Measurements from ENCODE around the gene DOCK10. TPM values are rescaled to one million over a fixed set of nuclear protein-coding genes. Genes with fewer than 3 reads are reported as not detected.

The DOCK10 gene
- total RNA-seq, 1 experiment from 2014 or later: 2.9 TPM

GRCh38 chr2:225030203-225030602 is 12.1 kb downstream of the DOCK10 start:
- 0 out of 2 replicates have a peak overlapping the region, but pooled peaks have one; percentile 7 for H3K27ac Mint-ChIP-seq
- no peaks in the 10 kb centered on the region for H3K36me3 Mint-ChIP-seq
- CTCF ChIA-PET: no interaction called here
- ATAC-seq (no peak), DNase-seq (ENCODE audit: low spot score) (no peak)
- POLR2A ChIA-PET: no interaction called here
- H3K9me3 Mint-ChIP-seq: no peaks in the 10 kb centered on the region
- H3K4me3 Mint-ChIP-seq: no peak overlapping the region
- no peaks in the 10 kb centered on the region; the same call in 1 of the 2 replicates for H3K4me1 Mint-ChIP-seq
- no peak for TF ChIP-seq ZNF423 (CRISPR knock-in tag; IDR thresholded peaks at IDR 0.05)
- TF ChIP-seq RELA (CRISPR knock-in tag; IDR thresholded peaks at IDR 0.05; ENCODE audit: borderline replicate concordance): no peak
- no peak for TF ChIP-seq GRHL2 (CRISPR knock-in tag; IDR thresholded peaks at IDR 0.05; ENCODE audit: insufficient replicate concordance, severe bottlenecking)
- TF ChIP-seq HMGXB4 (CRISPR knock-in tag; IDR thresholded peaks at IDR 0.05): no peak
- no peak for TF ChIP-seq PRRX2 (CRISPR knock-in tag; IDR thresholded peaks at IDR 0.05)
- no peak for TF ChIP-seq ZNF263 (CRISPR knock-in tag; IDR thresholded peaks at IDR 0.05; ENCODE audit: low read depth)
- no peak for TF ChIP-seq NFATC4 (CRISPR knock-in tag; IDR thresholded peaks at IDR 0.05)
- TF ChIP-seq CREB1 (CRISPR knock-in tag; IDR thresholded peaks at IDR 0.05): no peak
- no peak for TF ChIP-seq SP1 (CRISPR knock-in tag; conservative IDR thresholded peaks at IDR 0.05)
- TF ChIP-seq OVOL2 (CRISPR knock-in tag; IDR thresholded peaks at IDR 0.05; ENCODE audit: borderline replicate concordance): no peak
- TF ChIP-seq AFF4 (CRISPR knock-in tag; IDR thresholded peaks at IDR 0.05; ENCODE audit: borderline replicate concordance): no peak
- no peak for TF ChIP-seq MLX (CRISPR knock-in tag; IDR thresholded peaks at IDR 0.05)
- no peaks in the 10 kb centered on the region; the same call in 1 of the 2 replicates for H3K27me3 Mint-ChIP-seq (ENCODE audit: low read depth)

GRCh38 chr2:225028572-225028971 is 13.7 kb downstream of the DOCK10 start:
- H3K4me1 Mint-ChIP-seq: no peaks in the 10 kb centered on the region; the same call in 1 of the 2 replicates
- no peak for TF ChIP-seq SMAD4 (CRISPR knock-in tag; IDR thresholded peaks at IDR 0.05)
- no peaks in the 10 kb centered on the region for H3K27me3 Mint-ChIP-seq (ENCODE audit: low read depth)
- DNase-seq (ENCODE audit: low spot score): no peak
- no peaks in the 10 kb centered on the region for H3K9me3 Mint-ChIP-seq
- H3K36me3 Mint-ChIP-seq: no peaks in the 10 kb centered on the region
- no peak overlapping the region for H3K27ac Mint-ChIP-seq
- POLR2A ChIA-PET: no interaction called here
- ATAC-seq: no peak
- H3K4me3 Mint-ChIP-seq: no peak overlapping the region
- CTCF ChIA-PET: no interaction called here

- no peak overlapping the region for H3K27ac Mint-ChIP-seq
Observed at GRCh38 chr2:225027061-225027762, 15.1 kb downstream of the DOCK10 start.

More at GRCh38 chr2:225027061-225027762, 15.1 kb downstream of the DOCK10 start:
- H3K27me3 Mint-ChIP-seq (ENCODE audit: low read depth): no peaks in the 10 kb centered on the region
- ChIA-PET CTCF (interaction anchor here (1.2 kb wide), 1 partner anchor 15 kb away, joined by 3 read pairs; no protein-coding TSS in a partner anchor), POLR2A (no interaction called here)
- ATAC-seq: no peak
- H3K4me1 Mint-ChIP-seq: peaks cover 4% of the 10 kb centered on the region
- no peak for TF ChIP-seq ZNF121 (CRISPR knock-in tag; IDR thresholded peaks at IDR 0.05)
- TF ChIP-seq ELF4 (CRISPR knock-in tag; IDR thresholded peaks at IDR 0.05; ENCODE audit: low read depth): no peak
- no peak for TF ChIP-seq NFYB (CRISPR knock-in tag; conservative IDR thresholded peaks at IDR 0.05; ENCODE audit: low read depth)
- TF ChIP-seq ATF2 (CRISPR knock-in tag; IDR thresholded peaks at IDR 0.05; ENCODE audit: borderline replicate concordance, low read depth): no peak
- DNase-seq (ENCODE audit: low spot score): no peak
- H3K4me3 Mint-ChIP-seq: no peak overlapping the region
- no peaks in the 10 kb centered on the region for H3K36me3 Mint-ChIP-seq
- H3K9me3 Mint-ChIP-seq: no peaks in the 10 kb centered on the region
